Limb (tissue), 2 donors: Measurements from ENCODE around the gene ULK4.
"Not testable (repeated sequence)": the region's sequence is repeated elsewhere in the genome, so short reads cannot be mapped to it uniquely, and the experiment has no call there.

Experiments
- DNase-seq, 2 donors: peaks; one replicate each; pipeline ENCODE4 v3.0.0-alpha.2; 2016; ENCODE audit errors: extremely low spot score in 2 of 2

The ULK4 gene

GRCh38 chr3:41872157-41872556, 89.7 kb downstream of the ULK4 start:
- no peak for DNase-seq

GRCh38 chr3:41867533-41867932, 94.4 kb downstream of the ULK4 start:
- DNase-seq = no peak

- DNase-seq = no peak
Observed at GRCh38 chr3:41866298-41866697, 95.6 kb downstream of the ULK4 start.

- DNase-seq = no peak
Observed at GRCh38 chr3:41863024-41863423, 98.9 kb downstream of the ULK4 start.

GRCh38 chr3:41860489-41860888, 101.4 kb downstream of the ULK4 start:
- not testable (repeated sequence) for DNase-seq

GRCh38 chr3:41854956-41855355, 106.9 kb downstream of the ULK4 start:
- DNase-seq = no peak

- no peak for DNase-seq
Observed at GRCh38 chr3:41853540-41854196, 108.2 kb downstream of the ULK4 start.

GRCh38 chr3:41848753-41849574, 112.9 kb downstream of the ULK4 start:
- DNase-seq = no peak

- DNase-seq = no peak
Observed at GRCh38 chr3:41847679-41848078, 114.2 kb downstream of the ULK4 start.

- DNase-seq = no peak
Observed at GRCh38 chr3:41846850-41847249, 115.1 kb downstream of the ULK4 start.

GRCh38 chr3:41845826-41846225, 116.1 kb downstream of the ULK4 start:
- no peak for DNase-seq

GRCh38 chr3:41844256-41844655, 117.6 kb downstream of the ULK4 start:
- not testable (repeated sequence) for DNase-seq

GRCh38 chr3:41840936-41841668, 120.8 kb downstream of the ULK4 start:
- DNase-seq = not testable (repeated sequence)

- no peak for DNase-seq
Observed at GRCh38 chr3:41836360-41837134, 125.4 kb downstream of the ULK4 start.

GRCh38 chr3:41833628-41834027, 128.3 kb downstream of the ULK4 start:
- no peak for DNase-seq

GRCh38 chr3:41819236-41819635, 142.7 kb downstream of the ULK4 start:
- no peak for DNase-seq

GRCh38 chr3:41808618-41809017, 153.3 kb downstream of the ULK4 start:
- DNase-seq = no peak

GRCh38 chr3:41808152-41808551, 153.8 kb downstream of the ULK4 start:
- DNase-seq = peak in 1 of 2 donors; percentile 40

GRCh38 chr3:41794748-41795589, 166.9 kb downstream of the ULK4 start:
- no peak for DNase-seq

GRCh38 chr3:41792806-41793205, 169.1 kb downstream of the ULK4 start:
- no peak for DNase-seq

GRCh38 chr3:41769106-41769505, 192.8 kb downstream of the ULK4 start:
- DNase-seq = no peak
